Stimulated activated CD8-positive, alpha-beta memory T cell treated with anti-CD3 and anti-CD28 coated beads, Interleukin-12 subunit alpha, Interleukin-12 subunit beta, amount 100 ng/mL, for 4 hours (primary cell): ENCODE results near the gene TP63.

ENCODE experiments used
- DNase-seq: peaks from one replicate; pipeline ENCODE4 v3.0.0-alpha.2; 2020; ENCODE audit warnings: low read depth

TP63 gene

GRCh38 chr3:189683546-189684255 lies 52.5 kb downstream of the TP63 start:
- DNase-seq = no peak

- DNase-seq = no peak
Measured at GRCh38 chr3:189684317-189684716, 53.1 kb downstream of the TP63 start.

DNA sequence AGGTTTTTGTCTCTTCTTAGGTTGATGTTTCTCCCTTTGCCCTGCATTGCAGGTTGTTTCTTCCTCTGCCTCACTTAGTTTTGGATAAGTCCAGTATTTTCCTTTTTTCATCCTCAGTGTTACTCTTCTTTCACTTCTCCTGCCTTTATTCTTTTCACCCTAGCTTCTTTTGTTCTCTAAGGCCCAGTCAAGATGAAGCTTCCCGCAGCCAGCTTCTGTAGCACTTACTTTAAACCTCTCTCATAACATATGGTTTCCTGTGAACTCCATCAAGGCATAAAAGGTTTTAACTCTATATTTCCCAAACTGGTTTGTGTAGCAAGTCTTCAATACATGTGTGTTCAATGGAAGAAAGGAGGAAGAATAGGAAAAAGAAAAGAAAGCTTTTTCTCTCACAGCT lies 54.1 kb downstream of the TP63 start:
- DNase-seq = no peak

DNA sequence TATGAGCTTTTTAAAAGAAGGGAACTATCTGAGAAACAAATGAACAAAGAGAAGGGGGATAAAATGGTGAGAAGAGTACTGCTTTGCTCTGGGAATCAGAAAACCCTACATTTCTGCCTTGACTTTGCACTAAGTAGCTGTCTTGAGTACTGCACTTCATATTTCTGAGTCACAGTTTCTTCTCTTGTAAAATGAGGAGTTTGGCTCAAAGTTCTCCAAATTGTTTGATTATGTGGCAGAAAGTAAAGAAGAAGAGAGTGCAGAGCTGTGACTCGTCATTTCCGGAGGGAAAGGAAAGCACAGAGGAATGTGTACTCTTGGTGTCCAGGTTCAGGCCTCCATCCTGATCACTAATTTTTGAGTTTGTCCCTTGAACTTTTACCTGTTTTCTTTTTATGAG lies 54.7 kb downstream of the TP63 start:
- DNase-seq = no peak

- no peak for DNase-seq
Measured at GRCh38 chr3:189687475-189687874, 56.3 kb downstream of the TP63 start.

GRCh38 chr3:189688262-189688661 lies 57.1 kb downstream of the TP63 start:
- DNase-seq = no peak

DNA sequence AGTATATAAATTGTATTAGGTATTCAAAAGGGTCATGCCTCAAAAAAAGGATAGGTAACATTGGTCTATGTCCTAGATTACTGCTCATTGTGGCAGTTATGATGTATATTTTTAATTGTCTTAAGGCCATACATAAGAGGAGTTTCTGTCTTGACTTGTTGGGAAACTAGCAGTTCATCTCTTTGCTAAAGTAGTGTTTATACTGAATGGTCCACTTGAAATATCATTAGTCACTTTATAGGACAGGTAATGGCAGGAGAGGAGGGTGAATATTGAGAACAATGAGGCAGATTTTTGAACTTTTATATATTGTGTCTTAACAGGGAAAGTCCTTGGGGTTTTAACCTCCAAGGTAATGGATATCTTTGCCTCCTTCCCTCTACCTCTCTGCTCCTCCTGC lies 58.4 kb downstream of the TP63 start:
- no peak for DNase-seq

DNA sequence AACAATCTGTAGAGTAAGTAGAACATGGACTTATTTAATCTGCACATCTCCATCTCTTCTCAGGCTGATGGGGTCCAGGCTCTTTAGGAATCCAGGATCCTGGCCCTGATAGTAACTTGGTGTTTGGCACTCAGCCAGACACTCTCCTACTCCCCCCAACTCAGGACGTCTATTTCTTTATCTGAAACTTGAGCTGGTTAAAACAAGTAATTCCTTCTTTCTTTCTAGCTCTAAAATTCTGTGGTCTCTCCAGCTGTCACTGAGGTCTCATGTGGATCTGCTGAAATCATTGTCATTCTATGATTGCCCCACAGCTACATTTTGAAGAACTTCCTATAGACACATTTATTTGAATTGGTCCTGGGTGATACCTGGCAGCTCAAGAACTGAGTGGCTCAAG lies 59.0 kb downstream of the TP63 start:
- DNase-seq = no peak

- no peak for DNase-seq
Measured at GRCh38 chr3:189690672-189691071, 59.5 kb downstream of the TP63 start.

- DNase-seq = no peak
Measured at GRCh38 chr3:189695400-189695799, 64.2 kb downstream of the TP63 start.

DNA sequence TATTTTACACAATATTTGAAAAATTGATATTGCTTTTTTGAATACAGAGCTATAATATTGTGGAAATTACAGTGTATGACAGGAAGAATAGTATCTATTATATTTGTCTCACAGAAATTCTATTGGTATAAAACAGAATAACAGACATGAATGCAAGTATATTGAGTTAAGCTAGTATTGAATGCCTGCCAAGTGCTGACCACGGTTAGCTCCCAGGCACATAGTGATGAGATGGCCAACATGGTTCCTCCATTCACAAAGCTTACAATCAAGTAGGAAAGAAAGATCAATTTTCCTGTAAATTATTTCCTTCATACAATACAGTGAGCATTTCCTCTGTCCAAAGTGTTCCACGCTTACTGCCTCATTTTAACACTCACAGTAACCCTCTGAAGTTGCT lies 67.6 kb downstream of the TP63 start:
- no peak for DNase-seq

GRCh38 chr3:189699885-189700284 lies 68.7 kb downstream of the TP63 start:
- DNase-seq = no peak

DNA sequence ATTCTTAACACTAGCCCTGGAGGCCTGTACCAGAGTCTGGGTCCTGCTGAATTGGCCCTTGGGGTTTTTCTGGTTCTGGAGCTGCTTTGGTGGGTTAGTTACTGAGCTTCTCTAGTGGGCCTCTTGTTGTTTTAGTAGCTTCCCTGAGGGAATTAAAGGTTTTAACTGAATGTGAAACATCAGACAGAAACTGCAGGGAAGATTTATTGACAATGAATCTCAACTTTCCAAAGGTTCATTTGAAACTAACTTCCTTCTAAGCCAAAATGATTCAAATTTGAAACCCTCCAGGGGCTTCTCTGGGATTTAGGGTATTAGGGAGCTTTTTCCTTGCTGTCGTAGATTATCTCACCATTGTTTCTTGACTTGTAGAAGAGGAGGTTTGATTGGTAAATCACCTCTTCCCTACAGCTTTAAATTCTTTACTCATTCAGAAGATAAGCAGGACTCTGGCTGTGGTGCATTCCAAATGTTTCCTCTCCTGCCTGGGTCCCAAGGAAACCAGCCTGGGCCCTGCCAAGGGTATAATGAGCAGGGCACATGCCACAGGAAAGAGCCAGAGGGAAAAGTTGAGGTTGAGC lies 71.0 kb downstream of the TP63 start:
- no peak for DNase-seq

DNA sequence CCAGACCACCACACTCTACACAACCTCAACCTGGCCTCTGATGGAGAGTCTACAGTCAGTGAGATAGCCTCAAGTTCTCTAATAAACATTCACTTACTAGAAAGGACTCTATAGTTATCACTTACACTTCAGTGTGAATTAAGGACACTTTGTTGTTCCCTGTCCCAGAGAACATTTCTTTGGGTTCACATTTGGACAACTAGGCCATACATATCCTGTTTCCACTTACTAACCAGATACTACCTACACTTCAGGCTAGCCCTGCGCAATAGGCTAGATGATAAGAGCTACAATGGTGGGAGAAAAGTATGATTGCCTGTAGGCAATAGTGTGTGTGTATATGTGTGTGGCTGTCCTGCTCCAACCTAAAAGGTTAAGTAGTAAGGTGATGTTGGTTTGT lies 72.7 kb downstream of the TP63 start:
- DNase-seq = no peak

- no peak for DNase-seq
Measured at GRCh38 chr3:189708375-189708774, 77.2 kb downstream of the TP63 start.

DNA sequence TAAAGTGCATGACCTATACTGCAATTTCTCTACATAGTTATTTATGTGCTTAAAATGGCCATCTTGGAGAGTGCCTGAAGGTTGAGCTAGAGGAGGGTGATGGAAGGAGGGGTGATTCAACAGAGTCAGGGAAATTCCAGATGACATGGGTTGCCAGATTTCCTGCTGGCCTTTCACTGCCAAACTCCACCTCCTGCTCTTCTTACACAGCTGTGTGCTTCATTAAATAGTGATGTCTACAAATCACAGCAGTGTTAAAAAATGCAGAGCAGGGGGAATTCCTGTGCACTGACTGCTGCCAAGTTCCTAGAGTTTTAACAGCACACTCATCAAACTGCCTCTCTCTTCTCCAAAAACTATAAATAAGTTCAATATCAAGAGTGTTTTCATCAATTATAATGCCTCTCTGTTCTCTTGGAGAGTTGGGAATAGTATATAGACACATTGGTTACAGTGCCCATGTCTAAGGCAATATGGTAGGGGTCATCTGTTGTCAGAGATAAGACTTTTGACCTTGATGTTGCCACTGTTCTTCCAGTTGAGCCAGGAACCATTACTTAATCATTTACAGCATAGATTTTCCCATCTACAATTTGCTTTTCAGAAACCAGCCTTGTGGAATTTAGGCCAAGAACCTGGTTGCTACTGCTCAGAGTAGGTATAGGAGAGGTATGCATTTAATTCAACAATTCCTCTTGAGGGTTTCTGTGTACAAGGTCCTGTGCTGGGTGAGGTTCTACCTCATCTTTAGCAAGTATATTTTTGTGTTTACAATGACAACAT lies 79.6 kb downstream of the TP63 start:
- DNase-seq = no peak

GRCh38 chr3:189712906-189713483 lies 81.8 kb downstream of the TP63 start:
- DNase-seq = no peak

DNA sequence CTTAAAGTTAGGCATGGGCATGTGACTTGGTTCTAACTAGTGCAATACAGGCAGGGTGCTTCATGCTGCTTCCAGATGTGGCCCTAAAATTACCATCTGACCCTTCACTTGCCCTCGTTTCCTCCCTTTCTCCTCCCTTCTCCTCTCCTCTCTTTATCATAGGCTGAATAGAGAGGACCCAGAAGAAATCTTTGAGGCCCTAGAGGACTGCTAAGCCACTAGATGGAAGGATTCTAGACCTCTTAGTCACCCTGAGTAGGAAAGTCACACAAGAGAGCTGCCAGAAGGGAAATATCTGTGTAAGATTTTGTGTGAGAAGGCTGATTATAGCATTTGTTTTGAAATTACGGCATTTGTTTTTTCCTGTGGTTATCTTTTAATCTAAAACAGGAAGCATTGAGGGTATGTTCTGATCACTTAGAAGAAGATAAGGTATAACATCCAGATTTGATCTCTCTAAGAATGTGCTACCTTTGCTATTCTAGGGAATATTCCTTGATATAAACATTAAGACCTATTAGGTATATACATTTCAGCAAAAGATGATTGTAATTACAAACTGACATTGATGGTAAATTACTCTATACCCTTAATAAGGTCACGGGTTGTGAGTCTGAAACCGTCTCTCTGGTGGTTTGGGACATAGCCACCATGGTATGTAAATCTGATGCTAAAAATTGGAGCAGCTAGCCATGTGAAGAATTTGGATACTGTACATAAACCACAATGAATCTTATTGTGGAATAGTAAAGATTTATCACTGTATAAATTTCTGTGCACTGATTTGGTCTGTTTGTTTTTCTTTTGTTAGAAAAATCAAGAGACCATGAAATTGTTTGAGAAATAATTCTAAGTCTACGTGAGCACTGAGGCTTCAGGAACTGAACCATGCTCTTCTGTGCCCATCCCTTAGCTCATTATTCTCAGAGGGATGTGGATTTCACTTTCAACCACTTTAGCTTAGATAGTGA lies 84.1 kb downstream of the TP63 start:
- DNase-seq = no peak

DNA sequence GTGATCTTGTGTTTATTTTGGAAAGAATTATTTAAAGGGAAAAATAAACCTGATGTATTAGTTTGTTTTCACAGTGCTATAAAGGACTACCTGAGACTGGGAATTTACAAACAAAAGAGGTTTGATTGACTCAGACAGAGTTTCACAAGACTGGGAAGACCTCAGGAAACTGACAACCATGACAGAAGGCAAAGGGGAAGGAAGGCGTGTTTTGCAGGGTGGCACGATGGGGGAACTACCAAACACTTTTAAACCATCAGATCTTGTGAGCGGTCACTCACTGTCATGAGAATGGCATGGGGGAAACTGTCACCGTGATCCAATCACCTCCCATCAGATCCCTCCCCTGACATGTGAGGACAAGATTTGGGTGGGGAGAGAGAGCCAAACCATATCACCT lies 87.0 kb downstream of the TP63 start:
- DNase-seq = no peak

GRCh38 chr3:189720736-189721417 lies 89.7 kb downstream of the TP63 start:
- no peak for DNase-seq
